Endometrial microvascular endothelial cells (primary cell): Measurements from ENCODE around the gene HERPUD2. TPM values are rescaled to one million over a fixed set of nuclear protein-coding genes. Genes with fewer than 3 reads are reported as not detected.
"Not testable (repeated sequence)": the region's sequence is repeated elsewhere in the genome, so short reads cannot be mapped to it uniquely, and the experiment has no call there.

Experiments
- in situ Hi-C: cut with HindIII; loops from 2 replicates; pipeline ENCODE4 v1.10.0; 2017; ENCODE audit warnings: low sequenced_read_pairs, low pct_unique_long_range_greater_than_20kb; ENCODE audit errors: inconsistent ontology term
- total RNA-seq: library from RNA; depleted of rRNA; stranded (reverse); fragments of >200 nt; gene quantifications from one replicate; pipeline ENCODE4 v1.2.3, GENCODE V29; 2015; ENCODE audit errors: inconsistent ontology term

HERPUD2 gene
- total RNA-seq, 1 donor from 2014 or later: 30.6 TPM

DNA sequence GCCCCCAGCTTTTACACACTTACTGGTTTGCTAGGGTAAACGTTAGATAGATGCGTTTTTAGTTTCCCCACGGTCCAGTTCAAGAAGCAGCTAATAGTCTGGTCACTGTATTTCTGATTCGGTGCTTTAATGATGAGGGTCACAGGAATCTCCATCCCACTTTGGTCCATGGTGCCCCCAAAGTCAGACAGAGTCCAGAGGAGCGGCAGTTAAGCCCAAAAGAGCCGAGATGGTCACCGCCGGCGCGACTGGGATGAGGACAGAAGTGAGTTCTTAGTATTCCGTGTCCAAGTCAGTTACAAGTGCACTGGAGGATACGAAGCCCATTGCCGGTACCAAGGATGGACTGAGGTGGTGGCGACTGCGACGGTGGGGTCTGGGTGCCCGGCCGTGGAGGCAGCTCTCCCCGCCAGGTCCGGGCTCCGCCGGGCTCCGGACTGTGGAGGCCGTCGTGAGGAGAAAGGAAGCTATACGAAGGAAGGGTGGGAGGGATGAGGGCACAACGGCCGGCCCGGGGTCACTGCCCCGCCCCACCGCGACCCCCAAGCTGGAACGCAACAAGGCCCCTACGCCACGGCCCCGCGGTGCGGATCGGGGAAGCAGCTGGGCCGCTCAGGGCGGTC, 663 bp downstream of the HERPUD2 start:
- in situ Hi-C loops: no loop called here

DNA sequence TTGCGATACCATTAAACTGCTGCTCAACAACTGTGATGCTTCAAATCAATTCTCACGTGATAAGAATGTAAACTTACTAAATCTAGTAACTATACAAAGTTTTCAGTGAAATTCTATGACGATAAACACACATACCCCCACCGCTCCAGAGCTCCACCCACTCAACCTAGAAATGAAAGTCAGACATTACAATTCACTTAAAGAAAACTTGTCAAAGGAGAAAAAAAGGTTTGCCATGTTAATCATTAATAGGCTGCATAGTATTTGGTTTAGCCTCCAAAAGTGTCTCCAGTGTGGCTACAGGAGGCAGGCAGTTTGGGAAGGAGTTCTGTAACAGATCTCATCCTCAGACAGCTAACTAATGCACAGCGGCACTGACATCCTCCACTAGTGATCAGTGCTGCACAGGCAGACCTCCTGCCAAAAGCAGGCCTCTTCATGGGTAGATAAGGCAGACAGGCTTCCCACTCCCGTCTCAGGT, 3.1 kb downstream of the HERPUD2 start:
- in situ Hi-C loops: no loop called here

DNA sequence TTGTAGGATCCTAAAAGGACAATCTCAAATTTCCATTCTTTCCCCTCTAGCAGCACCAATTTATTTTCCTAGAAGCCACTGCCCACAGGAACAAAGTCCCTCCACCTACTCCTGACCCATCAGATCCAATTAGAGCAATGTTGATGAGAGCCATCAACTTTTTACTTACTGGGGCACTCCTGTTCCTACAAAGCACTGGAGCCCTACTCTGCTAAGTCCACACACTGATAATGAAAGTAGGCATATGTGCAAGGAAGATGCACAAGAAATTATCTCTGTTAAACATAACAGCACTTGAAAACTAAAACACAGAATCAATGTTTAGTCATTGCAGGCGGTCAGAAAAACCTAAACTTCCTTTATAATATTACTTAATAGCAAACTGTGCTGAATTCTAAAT, 3.6 kb downstream of the HERPUD2 start:
- in situ Hi-C loops: no loop called here

DNA sequence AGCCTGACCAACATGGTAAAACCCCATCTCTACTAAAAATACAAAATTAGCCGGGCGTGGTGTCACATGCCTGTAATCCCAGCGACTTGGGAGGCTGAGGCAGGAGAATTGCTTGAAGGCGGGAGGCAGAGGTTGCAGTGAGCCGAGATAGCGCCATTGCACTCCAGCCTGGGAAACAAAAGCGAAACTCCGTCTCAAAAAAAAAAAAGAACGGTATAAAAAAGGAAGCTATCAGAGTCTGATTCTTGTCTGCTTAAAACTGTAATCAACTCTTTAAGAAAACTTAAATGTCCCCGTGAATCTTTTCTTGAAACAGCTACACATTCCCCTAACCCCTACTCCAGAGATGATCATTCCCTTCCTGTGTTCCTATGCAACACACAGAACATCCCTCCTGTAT, 4.3 kb downstream of the HERPUD2 start:
- in situ Hi-C loops: not testable (repeated sequence)

DNA sequence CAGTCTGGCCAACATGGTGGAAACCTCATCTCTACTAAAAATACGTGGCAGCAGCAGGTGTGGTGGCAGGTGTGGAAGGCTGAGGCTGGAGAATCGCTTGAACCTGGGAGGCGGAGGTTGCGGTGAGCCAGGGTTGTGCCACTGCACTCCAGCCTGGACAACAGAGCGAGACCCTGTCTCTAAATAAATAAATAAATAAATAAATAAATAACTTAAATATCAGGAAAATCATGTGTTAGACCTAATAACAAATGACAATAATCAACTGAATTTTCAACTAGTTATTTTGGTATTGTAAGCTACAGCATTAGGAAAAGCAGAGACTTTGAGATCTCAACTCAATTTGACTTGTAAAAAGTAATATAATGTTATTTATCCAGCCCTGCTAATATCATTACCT, 9.2 kb downstream of the HERPUD2 start:
- in situ Hi-C loops: no loop called here

DNA sequence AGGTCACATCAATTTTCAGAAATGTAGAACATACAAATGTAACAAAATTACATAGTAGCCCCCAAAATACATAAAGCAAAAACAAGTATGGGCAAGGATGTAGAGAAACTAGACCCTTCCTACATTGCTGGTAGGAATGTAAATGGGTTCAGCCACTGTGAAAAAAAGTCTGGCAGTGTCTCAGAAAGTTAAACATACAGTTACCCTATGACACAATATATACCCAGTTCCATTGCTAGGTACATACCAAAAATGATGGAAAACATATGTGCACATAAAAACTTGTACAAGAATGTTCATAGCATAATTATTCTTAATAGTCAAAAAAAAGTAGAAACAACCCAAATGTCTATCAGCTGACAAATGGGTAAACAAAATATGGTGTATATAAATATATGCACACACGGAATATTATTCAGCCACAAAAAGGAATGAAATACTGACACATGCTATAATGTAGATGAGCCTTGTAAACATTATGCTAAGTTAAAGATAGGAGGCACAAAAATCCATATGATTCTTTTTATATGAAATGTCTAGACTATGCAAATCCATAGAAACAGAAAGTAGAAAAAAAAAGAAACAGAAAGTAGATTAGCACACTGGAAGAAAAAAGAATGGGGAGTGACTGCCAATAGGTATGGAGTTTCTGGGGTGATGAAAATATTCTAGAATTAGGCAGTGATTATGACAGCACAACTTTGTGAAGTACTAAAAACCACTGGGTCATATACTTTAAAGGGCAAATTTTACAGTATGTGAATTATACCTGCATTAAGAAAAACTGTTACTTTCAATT, 13.5 kb downstream of the HERPUD2 start:
- in situ Hi-C loops: no loop called here

DNA sequence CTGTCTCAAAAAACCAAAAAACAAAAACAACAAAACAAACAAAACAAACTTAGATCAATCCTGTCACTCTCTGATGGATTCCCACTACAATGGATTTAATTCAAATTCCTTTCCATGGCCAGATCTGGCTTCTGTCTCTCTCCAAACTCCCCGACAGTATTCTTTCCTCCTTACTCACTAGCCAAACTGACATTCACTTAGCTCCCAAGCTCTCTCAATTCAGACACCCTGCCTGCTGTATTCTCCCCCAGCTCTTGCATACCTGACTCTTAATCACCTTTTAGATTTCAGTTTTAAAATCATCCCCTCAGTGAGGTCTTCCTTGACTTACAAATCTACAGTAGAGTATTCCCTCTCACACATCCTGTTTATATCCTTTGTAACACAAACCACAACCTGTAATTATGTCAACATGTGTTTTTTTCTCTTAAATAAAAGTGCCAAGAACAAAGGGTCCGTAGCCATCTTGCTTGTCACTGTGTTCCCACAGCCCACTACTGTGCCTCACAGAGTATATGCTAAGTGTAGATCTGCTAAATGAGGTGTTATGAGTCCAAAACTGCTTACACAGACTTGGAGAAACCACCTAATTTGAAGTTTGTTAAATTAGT, 14.4 kb downstream of the HERPUD2 start:
- in situ Hi-C loops: no loop called here

DNA sequence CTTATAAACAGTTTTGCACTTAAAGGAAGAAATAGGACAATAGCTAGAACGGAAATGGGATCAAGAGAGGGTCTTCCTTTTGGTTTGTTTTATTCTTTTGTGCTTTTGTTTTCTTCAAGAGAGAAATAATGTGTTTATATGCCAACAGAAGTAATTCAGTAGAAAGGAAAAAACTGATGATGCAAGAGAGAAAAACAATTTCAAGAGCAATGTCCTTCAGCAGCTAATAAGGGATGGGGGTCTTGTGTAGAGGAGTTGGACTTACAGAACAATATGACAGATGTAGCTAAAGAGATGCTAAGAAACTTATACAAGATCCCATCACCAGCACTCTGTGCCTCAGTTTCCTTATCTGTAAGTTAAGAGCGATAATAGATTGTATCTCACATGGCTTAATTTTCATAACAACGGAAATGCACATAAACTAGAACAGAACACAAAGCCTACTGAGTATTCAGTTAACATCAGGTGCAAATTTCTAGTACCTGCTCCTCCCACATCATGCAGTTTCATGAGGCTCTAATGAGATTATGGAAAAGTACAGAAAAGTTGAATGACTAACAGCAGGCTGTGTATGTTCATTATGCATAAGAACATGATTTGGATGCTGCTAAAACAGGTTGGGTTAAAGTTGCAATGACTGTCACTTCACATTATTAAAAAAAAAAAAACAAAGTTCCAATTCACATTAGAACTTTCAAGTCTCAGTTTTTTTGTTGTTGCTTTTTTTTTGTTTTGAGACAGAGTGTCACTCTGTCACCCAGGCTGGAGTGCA, 17.2 kb downstream of the HERPUD2 start:
- in situ Hi-C loops: no loop called here

DNA sequence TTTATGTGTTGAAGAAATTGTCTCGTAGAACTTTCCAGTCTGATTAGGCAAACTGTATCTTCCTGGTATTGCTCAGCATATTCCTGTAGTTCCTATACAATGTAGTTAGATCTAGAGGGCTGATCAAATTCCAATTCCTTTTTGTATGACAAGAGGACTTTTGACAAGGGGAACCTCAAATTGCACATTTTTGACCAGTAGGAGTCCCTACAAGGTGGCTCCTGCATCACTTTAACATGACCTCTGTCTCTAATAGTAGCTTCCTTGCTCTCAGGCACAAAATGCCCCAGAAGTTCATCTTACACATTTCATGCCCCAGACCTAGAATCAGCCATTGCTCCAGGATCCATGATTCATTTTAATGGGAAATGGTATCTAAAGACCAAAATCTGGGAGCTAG, 18.7 kb downstream of the HERPUD2 start:
- in situ Hi-C loops: no loop called here

DNA sequence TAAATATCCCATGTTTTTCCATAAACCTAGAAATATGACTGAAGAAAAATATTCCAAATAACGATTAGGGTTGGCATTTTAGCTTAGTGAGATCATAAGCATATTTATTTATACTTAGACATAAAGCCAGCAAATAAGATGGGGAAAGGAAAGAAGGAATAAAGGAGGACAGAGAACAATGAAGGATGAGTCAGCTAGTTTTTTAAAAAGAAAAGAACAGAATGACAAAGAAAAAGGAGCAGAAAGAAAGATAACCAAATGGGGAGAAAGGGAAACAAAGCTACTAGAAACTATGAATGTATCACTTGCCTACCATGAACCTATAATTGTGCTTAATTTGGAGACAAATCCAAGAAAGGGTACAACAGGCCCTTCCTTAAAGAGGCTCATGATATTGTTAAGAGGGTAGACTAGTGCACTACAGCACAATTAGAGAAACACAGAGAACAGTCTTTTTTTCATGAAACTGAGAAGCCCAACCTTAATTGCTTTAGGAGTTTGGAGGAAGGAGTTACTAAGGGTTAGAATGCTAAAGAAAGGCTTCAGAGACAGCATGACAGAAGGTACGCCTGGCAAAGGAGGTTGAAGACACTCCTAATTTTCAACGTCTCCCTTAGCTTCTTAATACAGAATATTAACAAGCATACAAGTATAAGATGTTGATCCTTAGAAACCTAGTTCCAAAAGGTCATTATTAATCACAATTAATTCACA, 23.9 kb downstream of the HERPUD2 start:
- in situ Hi-C loops: no loop called here

DNA sequence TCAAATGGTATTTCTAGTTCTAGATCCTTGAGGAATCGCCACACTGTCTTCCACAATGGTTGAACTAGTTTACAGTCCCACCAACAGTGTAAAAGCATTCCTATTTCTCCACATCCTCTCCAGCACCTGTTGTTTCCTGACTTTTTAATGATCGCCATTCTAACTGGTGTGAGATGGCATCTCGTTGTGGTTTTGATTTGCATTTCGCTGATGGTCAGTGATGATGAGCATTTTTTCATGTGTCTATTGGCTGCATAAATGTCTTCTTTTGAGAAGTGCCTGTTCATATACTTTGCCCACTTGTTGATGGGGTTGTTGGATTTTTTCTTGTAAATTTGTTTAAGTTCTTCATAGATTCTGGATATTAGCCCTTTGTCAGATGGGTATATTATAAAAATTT, 34.5 kb downstream of the HERPUD2 start:
- in situ Hi-C loops: not testable (repeated sequence)

DNA sequence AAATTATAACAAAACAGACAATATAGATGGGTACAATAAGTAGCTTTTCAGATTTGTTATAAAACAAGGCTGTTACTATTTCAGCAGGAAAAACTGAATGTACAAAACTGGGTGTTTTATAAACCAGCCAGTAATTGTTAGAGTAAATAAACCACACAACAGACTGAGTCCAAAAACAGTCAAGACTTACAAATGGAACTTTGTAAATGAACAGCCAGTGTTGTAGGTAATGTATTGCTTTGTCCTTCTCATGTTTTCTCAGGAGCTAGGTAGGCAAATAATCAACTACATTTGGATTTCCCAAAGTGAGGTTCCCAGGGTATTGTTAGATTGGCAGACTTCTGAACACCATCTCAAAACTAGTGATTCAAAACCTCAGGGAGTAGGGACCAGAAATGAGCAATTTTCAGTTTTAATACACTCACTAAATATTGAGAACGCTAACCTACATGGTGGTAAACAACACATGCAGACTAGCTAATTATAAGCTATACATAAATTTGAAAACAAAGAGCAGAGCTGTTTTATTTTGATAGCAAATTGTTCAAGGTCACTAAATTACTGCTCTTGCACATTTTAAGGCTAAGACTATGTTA, 36.2 kb downstream of the HERPUD2 start:
- in situ Hi-C loops: no loop called here

DNA sequence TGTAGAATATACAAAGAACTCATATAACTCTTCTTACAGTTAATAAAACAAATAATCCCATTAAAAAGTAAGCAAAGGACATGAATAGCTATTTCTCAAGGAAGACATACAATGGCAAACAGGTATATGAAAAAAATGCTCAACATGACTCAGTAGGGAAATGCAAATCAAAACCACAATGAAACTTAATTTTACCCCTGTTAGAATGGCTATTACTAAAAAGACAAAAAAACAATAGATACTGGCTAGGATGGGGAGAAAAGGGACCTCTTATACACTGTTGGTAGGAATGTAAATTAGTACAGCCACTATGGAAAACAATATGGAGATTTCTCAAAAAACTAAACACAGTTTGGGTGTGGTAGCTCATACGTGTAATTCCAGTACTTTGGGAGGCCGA, 37.8 kb downstream of the HERPUD2 start:
- in situ Hi-C loops: no loop called here

DNA sequence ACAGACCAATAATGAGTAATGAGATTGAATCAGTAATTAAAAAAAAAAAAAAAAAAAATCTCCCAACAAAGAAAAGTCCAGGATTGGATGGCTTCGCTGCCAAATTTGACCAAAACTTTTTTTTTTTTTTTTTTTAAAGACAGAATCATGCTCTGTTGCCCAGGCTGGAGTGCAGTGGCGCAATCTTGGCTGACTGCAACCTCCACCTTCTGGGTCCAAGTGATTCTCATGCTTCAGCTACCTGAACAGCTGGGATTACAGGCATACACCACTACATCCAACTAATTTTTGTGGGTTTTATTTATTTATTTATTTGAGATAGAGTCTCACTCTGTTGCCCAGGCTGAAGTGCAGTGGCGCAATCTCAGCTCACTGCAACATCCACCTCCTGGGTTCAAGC, 40.4 kb downstream of the HERPUD2 start:
- in situ Hi-C loops: not testable (repeated sequence)

DNA sequence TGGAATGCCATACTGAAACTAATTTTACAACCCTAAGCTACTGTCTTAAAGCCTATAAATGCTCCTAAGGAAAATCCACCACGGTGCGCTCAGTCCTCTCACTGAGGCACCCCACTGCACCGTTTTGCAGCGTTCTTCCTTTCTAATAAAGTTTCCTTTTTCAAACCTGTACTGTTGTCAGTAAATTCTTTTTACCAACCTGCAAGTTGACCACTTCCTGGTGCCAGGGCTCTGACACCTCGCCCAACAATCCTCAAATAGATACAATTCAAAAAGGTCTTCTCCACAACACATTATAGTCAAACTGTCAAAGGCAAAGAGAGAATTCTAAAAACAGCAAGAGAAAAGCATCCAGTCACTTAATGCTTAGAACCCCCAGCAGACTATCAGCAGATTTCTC, 42.8 kb downstream of the HERPUD2 start:
- in situ Hi-C loops: no loop called here

DNA sequence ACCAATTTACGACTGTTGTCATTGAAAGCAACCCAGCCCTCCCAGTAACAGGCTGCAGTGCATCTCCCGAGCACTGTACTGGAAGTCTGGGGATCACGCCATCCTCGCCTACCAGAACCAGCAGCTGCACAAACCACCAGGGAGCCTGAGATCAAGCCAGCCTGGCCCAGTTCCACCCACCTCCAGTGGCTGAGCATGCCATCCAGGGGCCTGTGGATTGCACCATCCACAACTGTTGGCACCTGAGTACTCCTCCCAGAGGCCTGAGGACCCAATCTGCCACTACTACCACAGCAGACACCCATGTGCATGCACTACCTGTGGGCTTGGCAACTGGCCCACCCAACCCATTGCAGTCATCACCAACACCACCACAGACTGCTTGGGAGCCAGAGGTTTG, 44.2 kb downstream of the HERPUD2 start:
- in situ Hi-C loops: no loop called here

DNA sequence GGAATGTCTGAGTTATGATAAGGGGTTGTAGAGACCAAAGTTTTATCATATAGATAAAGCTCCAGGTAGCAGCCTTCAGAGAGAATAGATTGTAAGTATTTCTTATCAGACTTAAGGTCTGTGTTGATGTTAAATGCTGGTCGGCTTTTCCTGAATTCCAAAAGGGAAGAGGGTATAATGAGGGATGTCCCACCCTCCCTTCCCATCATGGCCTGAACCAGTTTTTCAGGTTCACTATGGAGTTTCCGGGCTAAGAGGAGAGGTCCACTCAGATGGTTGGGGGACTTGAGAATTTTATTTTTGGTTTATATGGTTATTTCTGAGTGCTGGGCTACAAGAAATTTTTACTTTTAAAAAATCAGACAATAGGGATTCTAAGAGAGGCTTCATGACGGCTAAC, 45.2 kb downstream of the HERPUD2 start:
- in situ Hi-C loops: no loop called here

DNA sequence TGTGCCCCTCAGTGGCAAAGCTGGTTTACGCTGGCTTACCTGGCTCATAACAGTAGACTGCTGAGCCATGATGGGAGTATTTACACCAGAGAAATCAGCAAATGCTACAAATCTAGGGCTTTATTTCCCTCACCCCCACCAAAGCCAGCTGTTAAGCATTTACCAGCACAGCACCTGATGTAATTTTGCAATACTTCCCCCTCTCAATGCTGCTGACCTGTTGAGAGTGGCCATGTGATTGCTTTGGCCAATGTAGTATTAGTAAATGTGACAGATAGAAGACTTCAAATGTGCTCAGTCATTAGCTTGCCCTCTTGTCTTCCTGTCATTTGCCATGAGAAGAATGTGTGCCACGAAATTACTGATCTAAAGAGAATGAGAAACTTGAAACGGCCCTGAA, 46.6 kb downstream of the HERPUD2 start:
- in situ Hi-C loops: no loop called here
